A549 (cell line): Measurements from ENCODE around the gene EEFSEC.

Experiments used
- MAZ ChIP-seq: fragments of 150-350 bp; IDR thresholded peaks from 2 replicates; pipeline ENCODE4 v1.6.1; 2014; ENCODE audit warnings: antibody characterized with exemption, low read depth, low read length, borderline replicate concordance
- RNF2 ChIP-seq: fragments of 200-600 bp; sonication (generic); IDR thresholded peaks from 2 replicates; pipeline ENCODE4 v1.6.1; 2016; ENCODE audit warnings: low read depth, mild to moderate bottlenecking, antibody characterized with exemption, moderate library complexity, borderline replicate concordance
- TF ChIP-seq, protein P1 (sequence below): fragments of >200 bp; sonication (Bioruptor Twin); formaldehyde crosslinking; IDR thresholded peaks from 3 replicates; pipeline ENCODE4 v1.5.1; 2016

- no peak for TF ChIP-seq RNF2
- TF ChIP-seq MAZ = no peak
- TF ChIP-seq, protein P1, sequence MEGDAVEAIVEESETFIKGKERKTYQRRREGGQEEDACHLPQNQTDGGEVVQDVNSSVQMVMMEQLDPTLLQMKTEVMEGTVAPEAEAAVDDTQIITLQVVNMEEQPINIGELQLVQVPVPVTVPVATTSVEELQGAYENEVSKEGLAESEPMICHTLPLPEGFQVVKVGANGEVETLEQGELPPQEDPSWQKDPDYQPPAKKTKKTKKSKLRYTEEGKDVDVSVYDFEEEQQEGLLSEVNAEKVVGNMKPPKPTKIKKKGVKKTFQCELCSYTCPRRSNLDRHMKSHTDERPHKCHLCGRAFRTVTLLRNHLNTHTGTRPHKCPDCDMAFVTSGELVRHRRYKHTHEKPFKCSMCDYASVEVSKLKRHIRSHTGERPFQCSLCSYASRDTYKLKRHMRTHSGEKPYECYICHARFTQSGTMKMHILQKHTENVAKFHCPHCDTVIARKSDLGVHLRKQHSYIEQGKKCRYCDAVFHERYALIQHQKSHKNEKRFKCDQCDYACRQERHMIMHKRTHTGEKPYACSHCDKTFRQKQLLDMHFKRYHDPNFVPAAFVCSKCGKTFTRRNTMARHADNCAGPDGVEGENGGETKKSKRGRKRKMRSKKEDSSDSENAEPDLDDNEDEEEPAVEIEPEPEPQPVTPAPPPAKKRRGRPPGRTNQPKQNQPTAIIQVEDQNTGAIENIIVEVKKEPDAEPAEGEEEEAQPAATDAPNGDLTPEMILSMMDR = no peak
These were observed 268.2 kb downstream of the EEFSEC start for GRCh38 chr3:128421439-128421836.
